Measurements from ENCODE around the gene AK8. TPM values are rescaled to one million over a fixed set of nuclear protein-coding genes. Genes with fewer than 3 reads are reported as not detected.

The AK8 gene
- total and polyA plus RNA-seq, 4 donors = 0.07 to 0.26 (median 0.11) TPM

GRCh38 chr9:132809677-132810271, 68.3 kb downstream of the AK8 start:
- no peak for DNase-seq (ENCODE audit: low spot score)
- WGBS = 70% methylated on average over 11 of the region's 11 CpGs

More at GRCh38 chr9:132809677-132810271, 68.3 kb downstream of the AK8 start:
- Histone ChIP-seq H3K4me3 (ENCODE audit: low read depth in 1 of 3, low read length in 3 of 3) (no peak overlapping the region), H3K27me3 (ENCODE audit: control insufficient read depth in 4 of 4, insufficient read depth in 4 of 4, low read length in 3 of 4) (no peaks in the 10 kb centered on the region), H3K4me1 (ENCODE audit: control insufficient read depth in 4 of 4, insufficient read depth in 4 of 4, low read length in 3 of 4) (no peaks in the 10 kb centered on the region), H3K9ac (ENCODE audit: low read depth in 1 of 2, low read length in 2 of 2) (no peak overlapping the region), H3K36me3 (ENCODE audit: control insufficient read depth in 4 of 4, insufficient read depth in 3 of 4, low read depth in 1 of 4, low read length in 3 of 4) (no peaks in the 10 kb centered on the region), H3K9me3 (ENCODE audit: control insufficient read depth in 4 of 4, low read length in 3 of 4) (no peaks in the 10 kb centered on the region), H3K27ac (ENCODE audit: low read depth in 1 of 2, low read length in 2 of 2) (no peak overlapping the region)
- TF ChIP-seq TAF1 (conservative IDR thresholded peaks at IDR 0.05) (no peak), FOXA1 (IDR thresholded peaks at IDR 0.05) (no peak), ATF3 (IDR thresholded peaks at IDR 0.05) (no peak), ZBTB33 (IDR thresholded peaks at IDR 0.05) (no peak), JUND (IDR thresholded peaks at IDR 0.05) (no peak), EGR1 (IDR thresholded peaks at IDR 0.05; ENCODE audit: low read depth in 2 of 2) (no peak), CTCF (IDR thresholded peaks at IDR 0.05; ENCODE audit: low read depth, low read length, missing input control) (no peak), REST (IDR thresholded peaks at IDR 0.05) (no peak), SP1 (IDR thresholded peaks at IDR 0.05) (no peak), RXRA (IDR thresholded peaks at IDR 0.05) (no peak), HNF4A (conservative IDR thresholded peaks at IDR 0.05) (no peak), GABPA (IDR thresholded peaks at IDR 0.05 in 1 of 2, conservative IDR thresholded peaks at IDR 0.05 in 1 of 2) (no peak), FOXA2 (IDR thresholded peaks at IDR 0.05) (no peak), HNF4G (IDR thresholded peaks at IDR 0.05) (no peak), YY1 (IDR thresholded peaks at IDR 0.05) (no peak), NR2F2 (IDR thresholded peaks at IDR 0.05) (no peak), MAX (IDR thresholded peaks at IDR 0.05) (no peak), RAD21 (IDR thresholded peaks at IDR 0.05) (no peak)
